ENCODE results near the gene ROCK1. TPM values are rescaled to one million over a fixed set of nuclear protein-coding genes. Genes with fewer than 3 reads are reported as not detected.

Gene ROCK1
- total and polyA plus RNA-seq, 4 donors: 32.6 to 147 (median 70.4) TPM

GRCh38 chr18:21004726-21005125, 106.9 kb downstream of the ROCK1 start:
- H3K4me3 ChIP-seq (ENCODE audit: low read length in 2 of 2): peak overlapping the region in 1 of 2 donors; percentile 26
- H3K4me1 ChIP-seq (ENCODE audit: control insufficient read depth in 1 of 2, insufficient read depth in 2 of 2, low read length in 2 of 2): peaks cover 0 to 3% of the 10 kb centered on the region in 2 donors
- peak overlapping the region in 1 of 2 donors; percentile 28 for H3K27ac ChIP-seq (ENCODE audit: low read depth in 1 of 2, low read length in 2 of 2)
- no peaks in the 10 kb centered on the region for H3K9me3 ChIP-seq (ENCODE audit: control insufficient read depth, low read length)
- H3K36me3 ChIP-seq (ENCODE audit: control insufficient read depth in 1 of 2, insufficient read depth in 2 of 2, low read length in 1 of 2): peaks cover 0 to 2% of the 10 kb centered on the region in 2 donors
- ATAC-seq (ENCODE audit: low FRiP score) (peak; percentile 93), DNase-seq (no peak)
- intact Hi-C loops (cut with DNase I): loop anchor here (5.0 to 10.0 kb wide), 3 partner anchors 43 to 110 kb away; partner anchors contain the start of gene ROCK1 (in 1 of the 2)
- H3K27me3 ChIP-seq (ENCODE audit: control insufficient read depth in 1 of 2, insufficient read depth in 2 of 2, low read length in 1 of 2): no peaks in the 10 kb centered on the region

GRCh38 chr18:21000667-21001066, 110.9 kb downstream of the ROCK1 start:
- Histone ChIP-seq H3K4me3 (ENCODE audit: low read length in 2 of 2) (no peak overlapping the region), H3K36me3 (ENCODE audit: control insufficient read depth in 1 of 2, insufficient read depth in 2 of 2, low read length in 1 of 2) (no peaks in the 10 kb centered on the region), H3K27ac (ENCODE audit: low read depth in 1 of 2, low read length in 2 of 2) (no peak overlapping the region), H3K9me3 (ENCODE audit: control insufficient read depth, low read length) (no peaks in the 10 kb centered on the region), H3K4me1 (ENCODE audit: control insufficient read depth in 1 of 2, insufficient read depth in 2 of 2, low read length in 2 of 2) (peaks cover 0 to 5% of the 10 kb centered on the region in 2 donors), H3K27me3 (ENCODE audit: control insufficient read depth in 1 of 2, insufficient read depth in 2 of 2, low read length in 1 of 2) (no peaks in the 10 kb centered on the region)
- ATAC-seq (ENCODE audit: low FRiP score) (no peak), DNase-seq (no peak)
- intact Hi-C loops (cut with DNase I): loop anchor here (5.0 to 10.0 kb wide), 3 partner anchors 47 to 114 kb away; partner anchors contain the start of gene ROCK1 (in 1 of the 2)

- Histone ChIP-seq H3K4me3 (ENCODE audit: low read length in 2 of 2) (no peak overlapping the region), H3K36me3 (ENCODE audit: control insufficient read depth in 1 of 2, insufficient read depth in 2 of 2, low read length in 1 of 2) (no peaks in the 10 kb centered on the region), H3K27me3 (ENCODE audit: control insufficient read depth in 1 of 2, insufficient read depth in 2 of 2, low read length in 1 of 2) (no peaks in the 10 kb centered on the region), H3K9me3 (ENCODE audit: control insufficient read depth, low read length) (no peaks in the 10 kb centered on the region), H3K4me1 (ENCODE audit: control insufficient read depth in 1 of 2, insufficient read depth in 2 of 2, low read length in 2 of 2) (peaks cover 0 to 5% of the 10 kb centered on the region in 2 donors), H3K27ac (ENCODE audit: low read depth in 1 of 2, low read length in 2 of 2) (no peak overlapping the region)
- intact Hi-C loops (cut with DNase I): no loop called here
- ATAC-seq (ENCODE audit: low FRiP score): no peak
- DNase-seq: no peak
Observed at GRCh38 chr18:20997371-20997770, 114.2 kb downstream of the ROCK1 start.

- Histone ChIP-seq H3K4me1 (ENCODE audit: control insufficient read depth in 1 of 2, insufficient read depth in 2 of 2, low read length in 2 of 2) (peaks cover 0 to 5% of the 10 kb centered on the region in 2 donors), H3K27ac (ENCODE audit: low read depth in 1 of 2, low read length in 2 of 2) (no peak overlapping the region), H3K4me3 (ENCODE audit: low read length in 2 of 2) (no peak overlapping the region), H3K9me3 (ENCODE audit: control insufficient read depth, low read length) (no peaks in the 10 kb centered on the region), H3K36me3 (ENCODE audit: control insufficient read depth in 1 of 2, insufficient read depth in 2 of 2, low read length in 1 of 2) (no peaks in the 10 kb centered on the region), H3K27me3 (ENCODE audit: control insufficient read depth in 1 of 2, insufficient read depth in 2 of 2, low read length in 1 of 2) (no peaks in the 10 kb centered on the region)
- ATAC-seq (ENCODE audit: low FRiP score) (no peak), DNase-seq (no peak)
- 37 to 42% methylated on average over 1 of the region's 1 CpG for WGBS, 2 donors
- intact Hi-C loops (cut with DNase I): no loop called here
Observed at GRCh38 chr18:20996418-20996817, 115.2 kb downstream of the ROCK1 start.

GRCh38 chr18:20988726-20989125, 122.9 kb downstream of the ROCK1 start:
- ATAC-seq (ENCODE audit: low FRiP score) (no peak), DNase-seq (no peak)
- H3K4me3 ChIP-seq (ENCODE audit: low read length in 2 of 2): no peak overlapping the region
- no peaks in the 10 kb centered on the region for H3K4me1 ChIP-seq (ENCODE audit: control insufficient read depth in 1 of 2, insufficient read depth in 2 of 2, low read length in 2 of 2)
- 90% methylated on average over 3 of the region's 3 CpGs for WGBS, 2 donors
- peaks cover 0 to 6% of the 10 kb centered on the region in 2 donors for H3K36me3 ChIP-seq (ENCODE audit: control insufficient read depth in 1 of 2, insufficient read depth in 2 of 2, low read length in 1 of 2)
- intact Hi-C loops (cut with DNase I): no loop called here
- H3K9me3 ChIP-seq (ENCODE audit: control insufficient read depth, low read length): no peaks in the 10 kb centered on the region
- H3K27me3 ChIP-seq (ENCODE audit: control insufficient read depth in 1 of 2, insufficient read depth in 2 of 2, low read length in 1 of 2): no peaks in the 10 kb centered on the region
- no peak overlapping the region for H3K27ac ChIP-seq (ENCODE audit: low read depth in 1 of 2, low read length in 2 of 2)

- Histone ChIP-seq H3K36me3 (ENCODE audit: control insufficient read depth in 1 of 2, insufficient read depth in 2 of 2, low read length in 1 of 2) (peaks cover 3 to 5% of the 10 kb centered on the region in 2 donors), H3K4me1 (ENCODE audit: control insufficient read depth in 1 of 2, insufficient read depth in 2 of 2, low read length in 2 of 2) (no peaks in the 10 kb centered on the region), H3K27me3 (ENCODE audit: control insufficient read depth in 1 of 2, insufficient read depth in 2 of 2, low read length in 1 of 2) (no peaks in the 10 kb centered on the region), H3K27ac (ENCODE audit: low read depth in 1 of 2, low read length in 2 of 2) (no peak overlapping the region), H3K9me3 (ENCODE audit: control insufficient read depth, low read length) (no peaks in the 10 kb centered on the region), H3K4me3 (ENCODE audit: low read length in 2 of 2) (no peak overlapping the region)
- WGBS, 2 donors: 88 to 95% methylated on average over 2 of the region's 2 CpGs
- intact Hi-C loops (cut with DNase I): loop anchor here in 1 of 2 donors (10.0 kb wide), 1 partner anchor 140 kb away; the partner anchor contains the start of gene ROCK1
- DNase-seq: no peak
- ATAC-seq (ENCODE audit: low FRiP score): no peak
Observed at GRCh38 chr18:20975077-20975476, 136.5 kb downstream of the ROCK1 start.

- ATAC-seq (ENCODE audit: low FRiP score) (no peak), DNase-seq (no peak)
- Histone ChIP-seq H3K4me3 (ENCODE audit: low read length in 2 of 2) (no peak overlapping the region), H3K27ac (ENCODE audit: low read depth in 1 of 2, low read length in 2 of 2) (no peak overlapping the region), H3K4me1 (ENCODE audit: control insufficient read depth in 1 of 2, insufficient read depth in 2 of 2, low read length in 2 of 2) (no peaks in the 10 kb centered on the region), H3K36me3 (ENCODE audit: control insufficient read depth in 1 of 2, insufficient read depth in 2 of 2, low read length in 1 of 2) (peaks cover 3 to 5% of the 10 kb centered on the region in 2 donors), H3K27me3 (ENCODE audit: control insufficient read depth in 1 of 2, insufficient read depth in 2 of 2, low read length in 1 of 2) (no peaks in the 10 kb centered on the region), H3K9me3 (ENCODE audit: control insufficient read depth, low read length) (no peaks in the 10 kb centered on the region)
- intact Hi-C loops (cut with DNase I): loop anchor here in 1 of 2 donors (5.0 to 10.0 kb wide), 2 partner anchors 143 to 200 kb away; partner anchors contain the start of gene ROCK1
Observed at GRCh38 chr18:20971886-20972267, 139.7 kb downstream of the ROCK1 start.

- no peaks in the 10 kb centered on the region for H3K4me1 ChIP-seq (ENCODE audit: control insufficient read depth in 1 of 2, insufficient read depth in 2 of 2, low read length in 2 of 2)
- 95 to 97% methylated on average over 2 of the region's 2 CpGs for WGBS, 2 donors
- H3K9me3 ChIP-seq (ENCODE audit: control insufficient read depth, low read length): no peaks in the 10 kb centered on the region
- no peak for ATAC-seq (ENCODE audit: low FRiP score)
- DNase-seq: no peak
- intact Hi-C loops (cut with DNase I): no loop called here
- no peak overlapping the region for H3K27ac ChIP-seq (ENCODE audit: low read depth in 1 of 2, low read length in 2 of 2)
- H3K4me3 ChIP-seq (ENCODE audit: low read length in 2 of 2): no peak overlapping the region
- no peaks in the 10 kb centered on the region for H3K27me3 ChIP-seq (ENCODE audit: control insufficient read depth in 1 of 2, insufficient read depth in 2 of 2, low read length in 1 of 2)
- peaks cover 0 to 2% of the 10 kb centered on the region in 2 donors for H3K36me3 ChIP-seq (ENCODE audit: control insufficient read depth in 1 of 2, insufficient read depth in 2 of 2, low read length in 1 of 2)
Observed at GRCh38 chr18:20966795-20967194, 144.8 kb downstream of the ROCK1 start.

- ATAC-seq (ENCODE audit: low FRiP score) (no peak), DNase-seq (no peak)
- 95% methylated on average over 2 of the region's 2 CpGs for WGBS, 2 donors
- H3K4me3 ChIP-seq (ENCODE audit: low read length in 2 of 2): no peak overlapping the region
- H3K36me3 ChIP-seq (ENCODE audit: control insufficient read depth in 1 of 2, insufficient read depth in 2 of 2, low read length in 1 of 2): no peaks in the 10 kb centered on the region
- no peaks in the 10 kb centered on the region for H3K27me3 ChIP-seq (ENCODE audit: control insufficient read depth in 1 of 2, insufficient read depth in 2 of 2, low read length in 1 of 2)
- intact Hi-C loops (cut with DNase I): no loop called here
- no peak overlapping the region for H3K27ac ChIP-seq (ENCODE audit: low read depth in 1 of 2, low read length in 2 of 2)
- H3K9me3 ChIP-seq (ENCODE audit: control insufficient read depth, low read length): no peaks in the 10 kb centered on the region
- no peaks in the 10 kb centered on the region for H3K4me1 ChIP-seq (ENCODE audit: control insufficient read depth in 1 of 2, insufficient read depth in 2 of 2, low read length in 2 of 2)
Observed at GRCh38 chr18:20963027-20963426, 148.6 kb downstream of the ROCK1 start.
